RWPE1 (cell line): Measurements from ENCODE around the gene WDR49.
"Not testable (repeated sequence)": the region's sequence is repeated elsewhere in the genome, so short reads cannot be mapped to it uniquely, and the experiment has no call there.

Experiments
- CTCF ChIA-PET: fragments of 350-600 bp; sonication (Branson Sonifier 250); formaldehyde crosslinking; extraction: SDS; loops from one replicate; lab custom pipeline; 2021; lab: Yijun Ruan, JAX
- POLR2A ChIA-PET: fragments of 400-600 bp; formaldehyde crosslinking; extraction: SDS; loops from one replicate; lab custom pipeline; 2020; ENCODE audit warnings: antibody characterized with exemption; ENCODE audit not compliant: low non-redundant PET; lab: Yijun Ruan, JAX
- DNase-seq: peaks from one replicate; pipeline ENCODE4 v3.0.0; 2012; ENCODE audit warnings: low spot score
- H3K27ac ChIP-seq: fragments of 450-650 bp; 2 replicates; pipeline ENCODE4 v1.5.1; 2017
- TF ChIP-seq, protein P1 (sequence below): fragments of 450-650 bp; conservative IDR thresholded peaks from 2 replicates; pipeline ENCODE4 v1.5.1; 2017; ENCODE audit warnings: low read depth, mild to moderate bottlenecking

Gene WDR49

GRCh38 chr3:167649746-167650145, 4.0 kb downstream of the WDR49 start:
- ChIA-PET CTCF (interaction anchor here (0.6 kb wide), 1 partner anchor 1447 kb away, joined by 4 read pairs; no protein-coding TSS in a partner anchor), POLR2A (no interaction called here)
- DNase-seq = no peak
- H3K27ac ChIP-seq = no peak overlapping the region
- TF ChIP-seq, protein P1, sequence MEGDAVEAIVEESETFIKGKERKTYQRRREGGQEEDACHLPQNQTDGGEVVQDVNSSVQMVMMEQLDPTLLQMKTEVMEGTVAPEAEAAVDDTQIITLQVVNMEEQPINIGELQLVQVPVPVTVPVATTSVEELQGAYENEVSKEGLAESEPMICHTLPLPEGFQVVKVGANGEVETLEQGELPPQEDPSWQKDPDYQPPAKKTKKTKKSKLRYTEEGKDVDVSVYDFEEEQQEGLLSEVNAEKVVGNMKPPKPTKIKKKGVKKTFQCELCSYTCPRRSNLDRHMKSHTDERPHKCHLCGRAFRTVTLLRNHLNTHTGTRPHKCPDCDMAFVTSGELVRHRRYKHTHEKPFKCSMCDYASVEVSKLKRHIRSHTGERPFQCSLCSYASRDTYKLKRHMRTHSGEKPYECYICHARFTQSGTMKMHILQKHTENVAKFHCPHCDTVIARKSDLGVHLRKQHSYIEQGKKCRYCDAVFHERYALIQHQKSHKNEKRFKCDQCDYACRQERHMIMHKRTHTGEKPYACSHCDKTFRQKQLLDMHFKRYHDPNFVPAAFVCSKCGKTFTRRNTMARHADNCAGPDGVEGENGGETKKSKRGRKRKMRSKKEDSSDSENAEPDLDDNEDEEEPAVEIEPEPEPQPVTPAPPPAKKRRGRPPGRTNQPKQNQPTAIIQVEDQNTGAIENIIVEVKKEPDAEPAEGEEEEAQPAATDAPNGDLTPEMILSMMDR = no peak

DNA sequence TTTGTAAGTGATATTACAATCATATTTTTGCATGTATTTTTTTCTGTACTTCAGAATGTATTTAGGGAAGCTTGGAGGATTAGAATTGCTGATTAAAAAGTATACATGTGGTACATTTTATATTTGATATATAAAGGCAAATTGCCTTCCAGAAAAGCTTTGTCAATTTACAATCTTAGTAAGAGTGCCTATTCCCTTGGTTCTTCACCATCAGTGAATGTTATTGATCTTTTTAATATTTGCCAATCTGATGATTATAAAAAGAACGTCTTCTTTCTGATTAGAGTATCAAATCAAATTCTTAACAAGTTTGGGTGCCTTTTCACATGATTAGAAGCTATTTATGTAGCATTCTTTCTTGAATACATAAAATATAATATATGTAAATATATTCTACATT, 9.1 kb downstream of the WDR49 start:
- ChIA-PET CTCF (interaction anchor here (0.8 kb wide), 1 partner anchor 40 kb away, joined by 3 read pairs; no protein-coding TSS in a partner anchor), POLR2A (no interaction called here)
- DNase-seq = no peak
- TF ChIP-seq, protein P1 = no peak
- no peak overlapping the region for H3K27ac ChIP-seq

DNA sequence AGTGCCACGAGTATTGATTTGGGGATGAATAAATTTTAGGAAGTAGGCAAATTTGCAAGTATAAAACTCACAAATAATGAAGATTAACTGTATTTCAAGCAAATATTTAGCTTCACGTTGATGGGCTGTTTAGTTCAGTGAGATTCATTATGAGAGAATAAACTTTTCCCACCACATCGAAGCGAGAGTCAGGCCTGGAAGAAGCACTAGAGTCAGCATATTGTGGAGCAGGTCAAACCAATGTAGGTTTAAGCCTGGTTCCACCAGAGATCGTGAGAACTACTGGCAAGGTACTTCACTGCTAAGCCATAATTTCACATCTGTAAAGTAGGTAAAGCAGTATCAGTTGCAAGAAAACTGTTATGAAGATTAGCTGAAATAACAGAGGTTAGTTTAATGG, 22.3 kb downstream of the WDR49 start:
- DNase-seq = no peak
- TF ChIP-seq, protein P1 = no peak
- ChIA-PET POLR2A (no interaction called here), CTCF (no interaction called here)
- H3K27ac ChIP-seq = no peak overlapping the region

DNA sequence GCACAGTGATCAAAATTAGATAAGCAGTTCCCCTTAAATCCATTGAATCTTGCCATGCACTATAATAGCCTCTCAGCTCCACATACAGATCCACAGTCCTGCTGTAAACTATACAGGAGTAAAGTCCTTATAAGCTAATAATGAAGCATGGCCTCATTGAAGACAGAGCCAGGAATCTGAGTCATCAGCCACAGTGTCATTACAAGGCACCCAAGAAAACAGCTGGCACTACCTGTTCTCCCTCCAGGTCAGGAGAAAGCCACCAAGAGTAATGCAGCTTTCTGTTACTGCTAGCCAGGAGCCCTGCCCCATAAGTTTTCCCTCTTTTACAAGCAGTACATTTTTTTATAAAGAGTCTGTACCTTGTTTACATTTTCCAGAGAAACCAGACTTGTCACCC, 27.3 kb downstream of the WDR49 start:
- no peak for DNase-seq
- no peak overlapping the region for H3K27ac ChIP-seq
- TF ChIP-seq, protein P1 = no peak
- ChIA-PET CTCF (no interaction called here), POLR2A (no interaction called here)

- TF ChIP-seq, protein P1 = no peak
- POLR2A ChIA-PET = no interaction called here
- no peak for DNase-seq
- CTCF ChIA-PET = interaction anchor here (0.9 kb wide), 1 partner anchor 149 kb away, joined by 7 read pairs; no protein-coding TSS in a partner anchor
- no peak overlapping the region for H3K27ac ChIP-seq
These were observed 38.7 kb downstream of the WDR49 start for GRCh38 chr3:167615030-167615429.

GRCh38 chr3:167614196-167614595, 39.5 kb downstream of the WDR49 start:
- DNase-seq, POLR2A ChIA-PET, CTCF ChIA-PET, H3K27ac ChIP-seq: not testable (repeated sequence)

GRCh38 chr3:167611718-167612117, 42.0 kb downstream of the WDR49 start:
- H3K27ac ChIP-seq = no peak overlapping the region
- DNase-seq = no peak
- CTCF ChIA-PET = interaction anchor here (0.6 kb wide), 1 partner anchor 148 kb away, joined by 4 read pairs; no protein-coding TSS in a partner anchor
- POLR2A ChIA-PET = no interaction called here
- TF ChIP-seq, protein P1 = no peak
